Tibial nerve (tissue), 3 donors: ENCODE data around the gene QKI.

Source experiments
- POLR2A ChIP-seq, 2 donors: fragments of 450-650 bp; IDR thresholded peaks; one replicate each; pipeline ENCODE4 v1.6.1; 2017; ENCODE audit warnings: antibody characterized with exemption in 2 of 2, mild to moderate bottlenecking in 2 of 2, moderate library complexity in 2 of 2
- TF ChIP-seq, protein P1 (sequence below), 5 experiments: fragments of 200-600 bp in 3 of 5; fragments of 450-650 bp in 2 of 5; sonication (generic) in 3 of 5; IDR thresholded peaks; one replicate each; pipeline ENCODE4 v1.5.1; 2016 to 2019; ENCODE audit warnings: antibody characterized with exemption in 5 of 5, mild to moderate bottlenecking in 3 of 5, moderate library complexity in 2 of 5

DNA sequence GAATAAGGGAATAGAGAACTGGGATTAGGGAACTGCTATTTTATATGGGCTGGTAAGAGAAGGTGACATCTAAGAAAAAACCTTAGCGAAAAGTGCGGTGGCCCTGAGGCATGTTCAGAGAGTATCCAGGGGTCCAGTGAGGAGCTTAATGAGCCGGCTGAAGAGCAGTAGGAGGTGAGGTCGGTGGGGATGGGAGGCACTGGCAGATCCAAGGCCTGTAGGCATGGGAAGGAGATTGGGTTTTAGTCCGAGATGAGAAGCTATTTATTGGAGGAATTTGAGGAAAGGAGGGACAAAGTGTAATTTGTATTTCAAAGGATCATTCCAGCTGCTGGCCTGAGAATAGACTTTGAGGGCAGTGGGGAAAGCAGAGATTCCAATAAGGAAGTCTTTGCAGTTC is 123.8 kb downstream of the QKI start:
- TF ChIP-seq, protein P1, sequence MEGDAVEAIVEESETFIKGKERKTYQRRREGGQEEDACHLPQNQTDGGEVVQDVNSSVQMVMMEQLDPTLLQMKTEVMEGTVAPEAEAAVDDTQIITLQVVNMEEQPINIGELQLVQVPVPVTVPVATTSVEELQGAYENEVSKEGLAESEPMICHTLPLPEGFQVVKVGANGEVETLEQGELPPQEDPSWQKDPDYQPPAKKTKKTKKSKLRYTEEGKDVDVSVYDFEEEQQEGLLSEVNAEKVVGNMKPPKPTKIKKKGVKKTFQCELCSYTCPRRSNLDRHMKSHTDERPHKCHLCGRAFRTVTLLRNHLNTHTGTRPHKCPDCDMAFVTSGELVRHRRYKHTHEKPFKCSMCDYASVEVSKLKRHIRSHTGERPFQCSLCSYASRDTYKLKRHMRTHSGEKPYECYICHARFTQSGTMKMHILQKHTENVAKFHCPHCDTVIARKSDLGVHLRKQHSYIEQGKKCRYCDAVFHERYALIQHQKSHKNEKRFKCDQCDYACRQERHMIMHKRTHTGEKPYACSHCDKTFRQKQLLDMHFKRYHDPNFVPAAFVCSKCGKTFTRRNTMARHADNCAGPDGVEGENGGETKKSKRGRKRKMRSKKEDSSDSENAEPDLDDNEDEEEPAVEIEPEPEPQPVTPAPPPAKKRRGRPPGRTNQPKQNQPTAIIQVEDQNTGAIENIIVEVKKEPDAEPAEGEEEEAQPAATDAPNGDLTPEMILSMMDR (IDR thresholded peaks at IDR 0.05): no peak
- TF ChIP-seq POLR2A (IDR thresholded peaks at IDR 0.05): no peak
